ENCODE measurements around the gene C2orf80.
"Not testable (repeated sequence)": the region's sequence is repeated elsewhere in the genome, so short reads cannot be mapped to it uniquely, and the experiment has no call there.

The C2orf80 gene

GRCh38 chr2:208175840-208176153 is 14.0 kb downstream of the C2orf80 start:
- no peak for DNase-seq

DNA sequence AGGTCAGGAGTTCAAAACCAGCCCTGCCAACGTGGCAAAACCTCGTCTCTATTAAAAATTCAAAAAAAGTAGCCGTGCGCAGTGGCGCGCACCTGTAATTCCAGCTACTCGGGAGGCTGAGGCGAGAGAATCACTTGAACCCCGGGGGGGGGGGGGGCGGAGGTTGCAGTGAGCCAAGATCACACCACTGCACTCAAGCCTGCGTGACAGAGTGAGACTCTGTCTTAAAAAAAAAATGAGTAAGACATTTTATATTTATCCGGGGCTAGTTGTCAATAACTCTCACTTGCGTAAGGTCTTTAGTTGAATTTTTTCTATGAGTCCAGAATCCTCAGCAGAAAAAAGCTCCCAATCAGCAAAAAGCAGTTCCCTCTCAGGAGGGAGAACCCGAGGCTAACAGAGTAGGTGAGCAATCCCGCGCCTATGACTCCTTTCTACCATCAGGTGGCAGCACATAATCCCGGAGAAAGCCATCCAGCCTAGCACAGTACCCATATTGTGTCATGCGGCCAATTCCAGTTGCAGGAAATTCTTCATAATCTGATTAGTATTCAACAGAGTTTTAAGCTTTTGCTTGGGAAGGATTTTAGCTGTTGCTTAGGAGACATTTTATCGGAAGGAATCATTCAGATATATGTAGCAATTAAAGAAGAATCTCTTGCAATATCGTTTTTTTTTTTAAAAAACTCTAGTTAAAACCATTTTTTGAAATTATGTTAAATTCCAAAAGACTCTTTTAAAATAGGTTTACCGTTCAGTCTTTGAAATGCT is 14.6 kb downstream of the C2orf80 start:
- DNase-seq, result peak; percentile 62 to 85 (median 66)

GRCh38 chr2:208174144-208174543 is 15.7 kb downstream of the C2orf80 start:
- DNase-seq, result no peak

DNA sequence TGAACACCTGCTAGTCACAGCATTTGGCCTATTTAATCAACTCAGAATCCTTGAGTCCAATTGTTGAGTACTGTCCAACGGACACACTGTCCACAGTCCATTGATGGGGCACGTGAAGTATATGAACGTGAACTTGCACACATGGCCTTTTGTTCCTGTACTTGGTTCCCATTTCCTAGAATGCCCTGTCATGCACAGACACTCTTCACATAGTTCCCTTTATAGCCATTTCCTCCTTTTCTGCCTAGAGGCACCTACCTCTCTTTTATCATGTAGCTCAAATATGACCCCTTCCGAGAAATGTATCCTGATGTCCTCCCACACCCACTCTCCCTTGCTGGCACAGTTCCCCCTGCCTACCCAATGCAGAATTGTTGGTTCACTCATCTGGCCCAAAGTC is 17.7 kb downstream of the C2orf80 start:
- DNase-seq, result no peak

DNA sequence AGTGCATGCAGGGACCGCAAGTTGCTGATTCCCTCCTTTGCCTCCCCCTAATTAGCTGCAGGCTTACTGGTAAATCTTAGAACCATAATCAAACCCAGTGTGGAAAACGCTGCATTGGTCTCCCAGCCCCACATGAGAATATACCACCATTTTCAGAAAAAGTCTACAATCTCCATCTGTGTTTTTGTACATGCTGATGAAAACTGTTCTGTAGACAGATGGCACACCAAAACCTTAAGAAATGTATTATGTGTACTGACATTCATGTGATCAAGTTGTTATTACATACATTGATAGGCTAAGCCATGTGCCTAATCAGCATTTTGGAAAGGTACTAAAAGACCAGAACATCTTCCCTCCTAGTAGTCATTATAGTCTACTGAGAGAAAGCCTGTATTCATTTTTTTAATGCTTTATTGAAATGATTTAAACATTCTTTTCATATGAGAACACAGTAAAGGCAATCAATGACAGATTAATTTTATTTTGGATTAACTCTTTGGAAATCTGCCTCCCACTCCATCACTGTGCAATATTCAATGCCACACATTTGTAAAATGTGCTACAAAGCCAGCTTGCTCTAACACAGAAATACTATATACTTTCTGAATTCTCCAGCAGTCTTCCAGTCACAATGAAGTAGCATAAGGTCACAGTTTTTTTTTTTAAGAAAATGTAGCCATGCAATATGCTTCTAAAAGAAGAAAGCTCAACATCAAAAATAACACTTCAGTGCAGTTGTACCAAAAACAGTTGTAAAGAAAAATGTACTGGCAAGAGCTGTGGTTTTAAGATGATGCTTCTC is 24.7 kb downstream of the C2orf80 start:
- DNase-seq, result no peak

DNA sequence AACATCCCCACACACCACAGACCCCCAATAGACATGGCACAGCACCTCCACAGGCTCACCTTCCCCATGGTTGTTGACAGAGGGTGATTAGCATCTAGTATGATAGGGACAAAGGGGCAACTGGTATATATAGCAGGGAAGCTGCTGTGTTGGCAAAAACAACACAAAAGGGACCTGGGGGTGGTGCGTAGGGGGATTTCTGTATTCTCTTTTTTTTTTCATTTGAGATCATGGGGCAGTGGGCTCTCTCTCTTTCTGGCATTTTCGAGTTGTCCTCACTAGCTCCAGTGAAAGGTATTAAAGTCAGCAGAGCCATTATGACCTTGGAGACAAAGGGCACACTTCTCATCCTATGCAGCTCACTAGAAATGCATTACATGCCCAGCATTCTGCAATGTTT is 26.3 kb downstream of the C2orf80 start, which contains the start of gene CRYGA:
TSS of gene CRYGA (minus strand) at position 101 of the 400 bp plus-strand sequence. CDS start at position 68, 33 bp downstream.
- no peak for DNase-seq

GRCh38 chr2:208156439-208156838 is 33.4 kb downstream of the C2orf80 start:
- no peak for DNase-seq

- no peak for DNase-seq
These were observed 36.7 kb downstream of the C2orf80 start for GRCh38 chr2:208153156-208153555.

- no peak for DNase-seq
These were observed 38.9 kb downstream of the C2orf80 start for GRCh38 chr2:208150956-208151355.

DNA sequence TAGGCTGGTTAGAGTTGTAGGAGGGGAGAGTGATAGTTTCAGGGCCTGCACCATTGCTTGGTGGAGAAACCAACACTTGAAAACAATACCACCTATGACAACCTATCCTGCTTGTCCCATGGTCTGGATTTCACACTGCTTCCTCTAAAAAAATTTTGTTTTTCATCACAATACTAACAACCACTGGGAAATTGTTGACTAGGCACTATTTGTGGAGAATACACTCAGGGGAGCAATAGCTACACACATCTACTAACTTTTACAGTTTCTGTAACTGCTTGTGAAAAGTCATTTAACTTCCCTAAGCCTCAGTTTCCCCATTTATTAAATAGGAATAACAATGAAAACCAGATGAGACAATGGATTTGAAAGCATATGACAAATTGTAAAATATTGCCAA is 39.7 kb downstream of the C2orf80 start:
- no peak for DNase-seq

DNA sequence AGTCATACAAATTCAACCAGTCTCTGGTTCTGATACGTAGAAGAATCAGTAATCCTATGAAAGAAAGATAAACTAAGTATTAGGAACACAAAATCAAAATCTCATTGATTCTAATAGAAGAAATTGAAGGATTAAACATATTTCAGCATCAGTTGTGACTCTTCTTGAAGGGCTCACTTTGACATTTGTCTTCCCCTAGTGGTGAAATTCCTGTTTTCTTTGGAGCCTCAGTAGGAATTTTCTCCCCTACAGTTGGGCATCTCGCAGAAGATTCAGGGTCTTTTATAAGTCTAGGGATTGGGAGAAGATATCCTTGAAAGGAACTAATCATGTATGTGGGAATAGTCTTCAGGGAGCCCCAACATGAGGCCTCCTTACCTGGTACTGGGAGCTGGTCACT is 41.0 kb downstream of the C2orf80 start:
- no peak for DNase-seq

DNA sequence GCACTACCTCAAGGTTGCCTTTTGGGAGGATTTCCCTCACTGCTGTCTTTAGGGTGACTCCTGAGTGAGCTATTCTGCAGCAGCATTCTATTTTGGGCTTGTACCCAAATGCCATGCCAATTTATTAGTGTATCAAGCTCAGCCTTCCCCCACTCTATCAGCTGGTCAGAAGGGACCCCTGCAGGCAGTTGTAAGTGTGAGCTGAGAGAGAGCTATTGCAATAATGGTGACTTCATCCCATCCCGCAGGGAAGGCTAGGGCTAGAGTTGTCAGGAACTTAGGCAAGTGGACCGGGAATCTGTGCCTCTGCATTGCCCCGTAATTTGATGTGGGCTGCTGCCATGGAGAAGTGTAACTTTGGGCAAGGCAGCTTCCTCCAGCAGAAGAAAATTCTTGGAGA is 42.1 kb downstream of the C2orf80 start:
- DNase-seq, result no peak

DNA sequence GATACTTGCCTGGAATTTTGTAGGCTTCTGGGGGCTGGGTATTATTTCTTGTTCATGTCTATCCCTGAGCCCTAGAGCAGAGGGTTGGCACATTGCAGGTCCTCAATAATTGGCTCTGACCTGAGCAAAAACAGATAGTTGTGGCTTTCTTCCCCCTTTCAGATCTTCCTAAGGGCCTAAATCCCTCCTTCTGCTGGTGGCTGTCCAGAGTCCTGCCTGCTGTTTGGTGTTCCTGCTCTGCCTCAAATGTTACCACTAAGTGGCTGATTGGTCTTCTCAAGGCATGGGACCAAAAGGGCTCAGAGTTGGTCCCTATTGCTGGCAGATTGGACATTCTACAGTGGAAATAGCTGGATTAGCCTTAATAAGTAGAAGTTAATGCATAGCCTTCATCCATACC is 42.8 kb downstream of the C2orf80 start:
- DNase-seq, result no peak

- DNase-seq, result no peak
These were observed 43.8 kb downstream of the C2orf80 start, which contains the start of gene CRYGB for GRCh38 chr2:208146006-208146405. CRYGB (minus strand) TSS chr2:208146158; CDS start chr2:208146120, 38 bp downstream.

GRCh38 chr2:208142925-208143799 is 46.7 kb downstream of the C2orf80 start:
- DNase-seq, result peak in 2 of 3 experiments; percentile 53 to 81

- DNase-seq, result peak in 2 of 3 experiments; percentile 77 to 97
These were observed 47.4 kb downstream of the C2orf80 start for GRCh38 chr2:208142240-208142924.

- DNase-seq, result no peak
These were observed 50.4 kb downstream of the C2orf80 start for GRCh38 chr2:208139447-208139846.

DNA sequence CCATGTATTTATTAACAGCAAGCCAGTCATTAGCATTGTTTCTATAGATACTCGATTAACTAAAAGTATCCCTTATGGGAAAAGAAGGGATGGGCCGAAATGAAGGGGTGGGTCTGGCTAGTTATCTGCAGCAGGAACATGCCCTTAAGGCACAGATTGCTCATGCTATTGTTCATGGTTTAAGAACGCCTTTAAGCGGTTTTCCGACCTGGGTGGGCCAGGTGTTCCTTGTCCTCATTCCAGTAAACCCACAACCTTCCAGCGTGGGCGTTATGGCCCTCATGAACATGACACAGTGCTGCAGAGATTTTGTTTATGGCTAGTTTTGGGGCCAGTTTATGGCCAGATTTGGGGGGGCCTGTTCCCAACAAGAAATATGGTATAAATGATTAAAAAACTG is 51.5 kb downstream of the C2orf80 start:
- DNase-seq, result not testable (repeated sequence)

GRCh38 chr2:208136716-208137094 is 53.1 kb downstream of the C2orf80 start:
- no peak for DNase-seq

- no peak for DNase-seq
These were observed 53.8 kb downstream of the C2orf80 start for GRCh38 chr2:208135794-208136715.

DNA sequence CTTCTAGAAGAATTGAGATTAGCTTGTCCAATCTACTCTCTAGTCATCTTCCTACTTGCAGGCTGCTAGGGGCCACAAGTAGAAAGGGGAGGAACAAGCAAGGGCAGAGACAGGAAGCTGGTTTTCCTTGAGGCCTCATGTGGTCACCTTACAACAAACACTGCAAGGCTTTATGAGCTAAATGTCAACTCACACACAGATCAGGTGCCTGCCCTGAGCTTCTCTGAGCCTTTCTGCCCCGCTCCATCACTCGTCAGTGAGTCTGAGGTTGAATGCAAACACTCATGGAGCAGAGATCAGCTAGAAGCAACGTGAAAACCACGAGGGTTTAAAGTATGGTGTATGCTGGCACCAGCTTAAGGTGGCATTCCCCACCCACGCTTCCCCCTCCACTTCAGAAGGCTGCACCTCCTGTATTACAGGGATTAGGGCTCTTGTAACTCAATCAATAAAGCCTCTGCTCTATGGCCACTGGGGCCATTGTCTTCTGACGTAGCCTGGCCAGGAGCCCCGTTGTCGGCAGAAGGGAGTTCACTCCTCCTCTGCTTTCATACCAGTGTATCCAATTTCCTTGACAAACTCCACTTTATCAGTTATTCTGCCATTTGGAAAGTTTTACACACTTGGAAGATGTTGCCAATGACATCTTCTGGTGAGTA is 54.8 kb downstream of the C2orf80 start:
- no peak for DNase-seq
